A549 treated with CORT108297 at 1 μM for 4 hours (cell line): ENCODE results near the gene CELF3. TPM values are rescaled to one million over a fixed set of nuclear protein-coding genes. Genes with fewer than 3 reads are reported as not detected.

ENCODE experiments used
- total RNA-seq: library from RNA; stranded (reverse); fragments of 200-300 nt; extraction: Qiagen RNA extraction; gene quantifications from 5 replicates; pipeline ENCODE4 v1.2.3, GENCODE V29; 2022

The CELF3 gene
- 0.04 TPM in 1 of 5 replicates, not detected in the others for total RNA-seq

GRCh38 chr1:151716771-151717631 is at the start of gene CELF3:
Gene CELF3 (minus strand): TSS chr1:151716803. CDS start chr1:151716020, 783 bp downstream.

DNA sequence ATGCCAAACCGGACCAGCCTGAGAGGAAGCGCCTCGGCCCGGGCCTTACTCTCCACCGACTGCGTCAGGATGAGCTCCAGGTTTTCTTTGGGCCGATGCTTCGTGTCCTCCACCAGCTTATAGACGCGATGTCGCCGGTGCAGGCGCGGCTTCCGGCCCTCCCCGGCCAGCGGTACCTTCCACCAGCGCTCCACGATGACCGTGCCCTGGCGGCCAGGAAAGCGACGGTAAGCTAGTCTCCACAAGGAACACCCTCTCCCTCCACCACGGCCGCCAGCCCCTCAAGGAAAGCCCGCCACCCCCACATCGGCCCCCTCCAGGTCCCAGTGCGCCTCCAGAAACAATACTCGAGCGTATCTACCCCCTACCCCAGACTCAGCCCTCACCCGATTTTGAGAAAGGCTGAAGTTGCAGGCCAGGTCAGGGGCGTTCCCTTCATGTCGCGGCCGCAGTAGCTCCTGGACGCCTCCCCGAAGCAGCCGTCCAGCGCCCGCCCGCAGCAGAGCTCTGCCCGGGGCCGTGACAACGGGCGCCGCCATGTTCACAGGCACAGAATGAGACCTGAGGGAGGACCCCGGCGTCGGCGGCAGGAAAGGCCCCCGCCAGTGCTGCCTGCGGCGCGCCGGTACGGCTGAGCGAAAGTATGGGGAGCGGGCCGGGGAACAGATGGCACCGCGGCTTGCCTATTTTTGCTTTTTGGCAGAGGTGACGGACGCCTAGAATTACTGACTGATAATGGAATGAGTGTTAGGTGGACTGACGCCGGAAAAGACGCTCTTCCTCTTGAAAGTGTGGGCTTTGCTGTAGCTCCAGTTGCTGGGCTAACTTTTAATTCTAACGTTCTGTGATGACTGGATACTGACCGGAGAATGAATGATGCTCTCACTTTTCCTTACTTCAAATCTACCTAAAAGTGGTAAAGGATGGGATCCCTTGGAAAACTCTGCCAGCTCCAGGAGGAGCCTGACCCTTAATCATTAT is 46.6 kb upstream of the CELF3 start, which contains the start of gene MRPL9:
Gene MRPL9, minus strand, starts transcription at position 556 of the 981 bp plus-strand sequence. Its CDS starts 17 bp downstream, at position 539.

DNA sequence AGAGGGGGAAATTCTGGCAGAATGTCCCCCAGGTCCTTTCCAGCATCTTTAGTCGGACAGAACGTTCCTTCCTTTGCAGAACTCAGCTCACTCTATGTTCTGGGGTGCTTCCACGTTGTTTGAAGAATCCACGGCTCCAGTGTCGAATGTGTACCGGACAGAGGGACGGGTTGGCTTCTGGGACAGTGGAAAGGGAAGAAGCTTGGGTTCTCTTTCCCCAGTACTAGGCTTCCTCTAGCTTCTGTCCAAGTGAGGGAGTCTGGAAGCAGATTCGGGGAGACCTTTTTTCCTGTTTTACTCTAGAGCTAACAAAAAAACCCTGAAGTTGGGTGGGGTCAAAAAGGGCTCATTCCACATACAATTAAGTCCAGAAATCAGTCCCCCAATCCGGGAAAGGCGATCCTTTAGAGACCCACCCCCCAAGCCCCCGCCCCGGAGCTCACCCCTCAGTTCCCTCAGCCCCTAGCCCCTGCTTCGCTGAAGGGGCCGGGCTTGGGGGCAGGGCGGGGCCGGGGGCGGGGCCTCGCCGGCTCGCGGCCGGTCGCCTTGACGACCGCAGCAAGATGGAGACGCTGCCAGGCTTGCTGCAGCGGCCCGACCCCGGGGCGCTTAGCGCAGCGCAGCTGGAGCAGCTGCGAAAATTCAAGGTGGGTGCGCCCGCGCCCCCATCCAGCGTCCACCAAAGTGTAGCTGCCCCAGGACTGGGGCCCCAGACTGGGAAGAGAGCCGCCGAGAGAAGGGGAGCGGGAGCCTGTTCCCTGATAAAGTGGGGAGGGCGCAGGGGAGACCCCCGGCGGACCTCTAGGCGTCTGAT is 4.6 kb upstream of the CELF3 start, which contains the start of gene RIIAD1:
Gene RIIAD1, plus strand, starts transcription at position 549 of the 814 bp plus-strand sequence. Its CDS starts 15 bp downstream, at position 564.

Other genes with a start within 250 kb of the CELF3 start
- 1.1 to 1.6 TPM (median 1.4 TPM) in 5 replicates for gene CGN, start 205.4 kb downstream of the CELF3 start, total RNA-seq
- 11.8 to 14.2 TPM (median 12.9 TPM) in 5 replicates for gene TUFT1, start 176.5 kb downstream of the CELF3 start, total RNA-seq
- gene SNX27, start 104.8 kb downstream of the CELF3 start, total RNA-seq, result 6.4 to 10.1 TPM (median 7.0 TPM) in 5 replicates
- 0.27 TPM in 1 of 5 replicates, not detected in the others for gene RIIAD1, start 4.7 kb upstream of the CELF3 start, total RNA-seq
- gene MRPL9, start 46.7 kb upstream of the CELF3 start, total RNA-seq, result 75.9 to 89.3 TPM (median 84.8 TPM) in 5 replicates
- 5.5 to 6.3 TPM (median 6.1 TPM) in 5 replicates for gene TDRKH, start 73.7 kb upstream of the CELF3 start, total RNA-seq
- not detected in 5 replicates for gene LINGO4, start 88.6 kb upstream of the CELF3 start, total RNA-seq
- gene RORC, start 115.0 kb upstream of the CELF3 start, total RNA-seq, result 0.03 to 0.06 TPM (median 0.04 TPM) in 4 of 5 replicates, not detected in the other
- not detected in 5 replicates for gene C2CD4D, start 123.0 kb upstream of the CELF3 start, total RNA-seq
- gene THEM5, start 136.9 kb upstream of the CELF3 start, total RNA-seq, result not detected in 5 replicates
- 12.2 to 13.7 TPM (median 13.4 TPM) in 5 replicates for gene THEM4, start 192.7 kb upstream of the CELF3 start, total RNA-seq